Hepatocyte (in vitro differentiated cells): ENCODE results near the gene VASH1.

Experiments used
- EZH2 ChIP-seq: fragments of 200-600 bp; sonication (generic); IDR thresholded peaks from 2 replicates; pipeline ENCODE4 v1.6.1; 2016; ENCODE audit warnings: antibody characterized with exemption, mild to moderate bottlenecking, borderline replicate concordance
- EZH2phosphoT487 ChIP-seq: fragments of 200-600 bp; sonication (generic); IDR thresholded peaks from one replicate; pipeline ENCODE4 v1.6.1; 2018; ENCODE audit warnings: antibody characterized with exemption, mild to moderate bottlenecking, low read depth, moderate library complexity; ENCODE audit not compliant: unreplicated experiment, severe bottlenecking
- TF ChIP-seq, protein P1 (sequence below): fragments of 200-600 bp; sonication (generic); IDR thresholded peaks from 2 replicates; pipeline ENCODE4 v1.5.1; 2016; ENCODE audit warnings: antibody characterized with exemption, mild to moderate bottlenecking; ENCODE audit not compliant: poor library complexity

DNA sequence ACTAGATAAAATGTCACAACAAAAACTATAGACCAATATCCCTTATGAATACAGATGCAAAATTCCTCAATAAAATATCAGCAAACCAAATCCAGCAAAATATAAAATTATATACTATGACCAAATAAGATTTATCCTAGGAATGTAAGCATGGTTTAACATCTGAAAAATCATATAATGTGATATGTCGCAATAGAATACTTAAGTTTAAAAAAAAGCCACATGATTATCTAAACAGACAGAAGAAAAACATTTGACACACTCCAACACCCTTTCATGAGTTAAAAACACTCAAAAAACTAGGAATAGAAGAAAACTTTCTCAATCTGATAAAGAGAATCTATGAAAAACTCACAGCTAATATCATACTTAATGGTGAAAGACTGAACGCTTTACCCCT, 31.2 kb downstream of the VASH1 start:
- TF ChIP-seq, protein P1, sequence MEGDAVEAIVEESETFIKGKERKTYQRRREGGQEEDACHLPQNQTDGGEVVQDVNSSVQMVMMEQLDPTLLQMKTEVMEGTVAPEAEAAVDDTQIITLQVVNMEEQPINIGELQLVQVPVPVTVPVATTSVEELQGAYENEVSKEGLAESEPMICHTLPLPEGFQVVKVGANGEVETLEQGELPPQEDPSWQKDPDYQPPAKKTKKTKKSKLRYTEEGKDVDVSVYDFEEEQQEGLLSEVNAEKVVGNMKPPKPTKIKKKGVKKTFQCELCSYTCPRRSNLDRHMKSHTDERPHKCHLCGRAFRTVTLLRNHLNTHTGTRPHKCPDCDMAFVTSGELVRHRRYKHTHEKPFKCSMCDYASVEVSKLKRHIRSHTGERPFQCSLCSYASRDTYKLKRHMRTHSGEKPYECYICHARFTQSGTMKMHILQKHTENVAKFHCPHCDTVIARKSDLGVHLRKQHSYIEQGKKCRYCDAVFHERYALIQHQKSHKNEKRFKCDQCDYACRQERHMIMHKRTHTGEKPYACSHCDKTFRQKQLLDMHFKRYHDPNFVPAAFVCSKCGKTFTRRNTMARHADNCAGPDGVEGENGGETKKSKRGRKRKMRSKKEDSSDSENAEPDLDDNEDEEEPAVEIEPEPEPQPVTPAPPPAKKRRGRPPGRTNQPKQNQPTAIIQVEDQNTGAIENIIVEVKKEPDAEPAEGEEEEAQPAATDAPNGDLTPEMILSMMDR: no peak
- no peak for TF ChIP-seq EZH2
- TF ChIP-seq EZH2phosphoT487: no peak
